ENCODE data around the gene CLEC16A.
"Not testable (repeated sequence)": the region's sequence is repeated elsewhere in the genome, so short reads cannot be mapped to it uniquely, and the experiment has no call there.

Gene CLEC16A

GRCh38 chr16:11202260-11203091 is 258.1 kb downstream of the CLEC16A start:
- no peak for DNase-seq (ENCODE audit: low read depth)

- DNase-seq (ENCODE audit: low read depth), result no peak
Observed at GRCh38 chr16:11203111-11203623, 258.8 kb downstream of the CLEC16A start.

- DNase-seq (ENCODE audit: low read depth), result no peak
Observed at GRCh38 chr16:11204513-11205047, 260.2 kb downstream of the CLEC16A start.

GRCh38 chr16:11205065-11205699 is 260.8 kb downstream of the CLEC16A start:
- no peak for DNase-seq (ENCODE audit: low read depth)

- DNase-seq (ENCODE audit: low read depth), result no peak
Observed at GRCh38 chr16:11205754-11206581, 261.6 kb downstream of the CLEC16A start.

GRCh38 chr16:11207646-11208045 is 263.3 kb downstream of the CLEC16A start:
- DNase-seq (ENCODE audit: low read depth), result no peak

- no peak for DNase-seq (ENCODE audit: low read depth)
Observed at GRCh38 chr16:11208916-11209665, 264.7 kb downstream of the CLEC16A start.

- no peak for DNase-seq (ENCODE audit: low read depth)
Observed at GRCh38 chr16:11210260-11210659, 265.9 kb downstream of the CLEC16A start.

GRCh38 chr16:11211061-11211976 is 267.0 kb downstream of the CLEC16A start:
- DNase-seq (ENCODE audit: low read depth), result no peak

- no peak for DNase-seq (ENCODE audit: low read depth)
Observed at GRCh38 chr16:11211977-11212797, 267.8 kb downstream of the CLEC16A start.

GRCh38 chr16:11212798-11213196 is 268.4 kb downstream of the CLEC16A start:
- DNase-seq (ENCODE audit: low read depth), result no peak

- DNase-seq (ENCODE audit: low read depth), result no peak
Observed at GRCh38 chr16:11213373-11213772, 269.0 kb downstream of the CLEC16A start.

GRCh38 chr16:11213799-11214198 is 269.4 kb downstream of the CLEC16A start:
- DNase-seq (ENCODE audit: low read depth), result no peak

- DNase-seq (ENCODE audit: low read depth), result no peak
Observed at GRCh38 chr16:11215935-11216556, 271.7 kb downstream of the CLEC16A start.

- DNase-seq (ENCODE audit: low read depth), result no peak
Observed at GRCh38 chr16:11217651-11218603, 273.6 kb downstream of the CLEC16A start.

GRCh38 chr16:11218604-11218962 is 274.2 kb downstream of the CLEC16A start:
- no peak for DNase-seq (ENCODE audit: low read depth)

GRCh38 chr16:11219178-11219577 is 274.8 kb downstream of the CLEC16A start:
- no peak for DNase-seq (ENCODE audit: low read depth)

GRCh38 chr16:11220507-11220906 is 276.1 kb downstream of the CLEC16A start:
- DNase-seq (ENCODE audit: low read depth), result not testable (repeated sequence)
